HG03097 (cell line): ENCODE data around the gene ELOVL6.
"Not testable (repeated sequence)": the region's sequence is repeated elsewhere in the genome, so short reads cannot be mapped to it uniquely, and the experiment has no call there.

ENCODE experiments used
- ATAC-seq: cut with Tn5 transposase; IDR thresholded peaks from one replicate; pipeline ENCODE4 v1.9.1; 2021; ENCODE audit not compliant: unreplicated experiment, low FRiP score

ELOVL6 gene

DNA sequence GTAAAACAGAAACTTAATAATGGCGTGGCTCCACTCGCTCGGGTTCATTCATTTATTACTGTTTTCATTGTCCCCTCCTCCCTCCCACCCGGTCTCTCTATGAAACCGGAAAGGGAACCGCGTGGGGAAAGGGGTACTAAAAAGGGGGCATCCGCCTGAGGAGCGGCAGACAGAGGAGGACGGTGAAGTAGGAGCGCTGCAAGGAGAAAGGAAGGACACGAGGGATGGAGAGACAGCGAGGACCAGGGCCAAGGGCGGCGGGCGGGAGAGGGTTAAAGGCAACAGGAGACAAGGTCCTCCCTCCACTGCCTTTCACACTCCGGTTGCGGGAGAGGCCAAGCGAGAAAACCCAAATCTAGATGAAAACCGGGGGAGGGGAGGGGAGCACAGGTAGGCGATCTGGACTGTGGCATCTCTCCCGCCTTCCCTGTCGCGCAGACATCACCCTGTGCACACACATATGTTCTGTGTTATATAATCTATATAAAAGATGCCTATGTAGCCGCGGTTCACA is 829 bp downstream of the ELOVL6 start:
- no peak for ATAC-seq

DNA sequence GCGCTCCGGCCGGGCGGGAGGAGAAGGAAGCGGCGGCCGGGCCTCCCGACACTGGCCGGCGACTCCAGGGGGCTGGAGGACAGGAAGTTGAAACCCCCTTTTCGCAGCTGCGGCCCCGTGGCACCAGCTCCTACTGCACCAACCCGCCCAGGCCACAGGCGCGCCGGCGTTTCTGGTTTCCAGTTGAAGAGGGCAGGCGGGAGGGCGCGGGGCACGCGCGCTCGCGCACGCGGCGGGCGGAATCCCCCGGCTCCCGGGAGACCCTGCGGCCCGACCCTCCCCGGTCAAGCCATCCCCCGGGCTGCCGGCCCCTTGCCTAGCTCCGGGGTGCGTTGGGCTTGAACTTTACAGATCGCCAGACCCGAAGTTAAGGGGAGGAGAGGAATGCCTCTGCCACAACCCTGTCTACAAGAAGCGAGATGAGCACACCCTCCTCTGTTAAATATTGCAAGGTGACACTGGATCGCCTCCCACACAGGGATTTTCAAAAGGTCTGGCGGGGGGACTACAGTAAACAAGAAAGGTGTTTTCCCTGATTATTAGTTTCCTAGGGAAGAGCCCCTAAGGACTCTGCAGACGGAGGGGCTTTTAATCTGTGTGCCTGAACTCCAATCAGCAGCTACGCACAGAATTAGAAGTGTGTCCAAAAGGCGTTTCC is 1.4 kb downstream of the ELOVL6 start:
- peak; percentile 18 for ATAC-seq

DNA sequence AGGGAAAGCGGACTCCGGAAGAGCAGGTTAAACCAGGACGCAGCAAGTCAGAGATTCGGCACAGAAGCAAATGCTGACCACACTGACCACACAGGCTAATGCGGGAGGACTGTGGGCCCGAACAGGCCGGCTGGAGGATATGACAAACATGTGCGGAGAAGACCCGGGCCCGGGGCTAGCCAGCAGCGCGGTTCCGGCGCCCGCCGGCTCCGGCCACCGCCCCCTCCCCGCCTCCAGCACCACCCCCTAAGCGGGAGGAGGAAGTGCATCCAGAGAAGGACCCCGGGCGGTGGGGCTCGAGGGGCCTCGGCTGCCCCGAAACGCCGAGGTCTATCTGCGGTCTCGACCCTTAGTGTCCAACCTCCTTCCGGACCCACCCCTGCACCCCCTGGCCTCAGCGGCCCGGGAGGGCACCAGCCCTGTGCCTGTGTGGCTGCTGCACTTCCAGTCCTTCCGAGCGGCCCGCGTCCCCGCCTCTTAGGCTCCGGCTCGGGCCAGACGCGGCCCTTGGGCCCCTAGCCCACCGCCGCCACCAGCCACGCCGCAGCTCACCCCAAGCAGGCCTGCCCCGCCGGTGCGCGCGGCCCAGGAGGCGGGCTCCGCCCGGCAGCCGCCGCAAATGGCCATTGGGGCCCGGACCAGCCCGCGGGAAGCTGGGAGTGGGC is 2.1 kb downstream of the ELOVL6 start:
- ATAC-seq: peak; percentile 24

DNA sequence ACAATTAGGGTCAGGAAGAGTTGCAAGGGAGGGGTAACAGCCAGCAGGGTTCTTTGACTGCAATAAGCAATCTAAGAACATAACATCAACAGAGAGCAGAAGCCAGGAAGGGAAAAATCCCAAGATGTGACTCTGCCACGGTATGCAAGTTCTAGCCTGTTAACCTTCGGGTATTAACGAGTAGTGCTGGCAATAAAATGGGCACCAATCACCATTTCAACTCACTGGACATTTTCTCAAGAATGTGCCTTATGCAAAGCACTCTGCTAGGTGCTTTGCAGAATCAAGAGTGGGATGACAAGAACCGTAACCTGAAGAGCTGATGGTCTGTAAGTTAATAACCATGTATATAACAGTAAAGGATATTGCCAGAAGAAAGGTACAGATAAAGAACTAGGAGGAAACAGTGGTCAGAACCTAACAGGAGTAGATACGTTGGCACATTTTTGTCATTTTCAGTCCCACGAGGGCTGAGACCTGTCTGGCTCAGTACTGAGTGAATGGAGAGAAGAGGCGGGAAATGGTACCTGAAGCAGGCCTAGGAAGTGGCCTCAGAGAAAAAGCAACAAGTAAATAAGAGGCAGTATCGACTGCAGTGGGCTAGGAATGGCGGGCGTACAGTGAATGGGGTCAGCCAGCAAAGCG is 2.7 kb downstream of the ELOVL6 start:
- peak; percentile 9 for ATAC-seq

DNA sequence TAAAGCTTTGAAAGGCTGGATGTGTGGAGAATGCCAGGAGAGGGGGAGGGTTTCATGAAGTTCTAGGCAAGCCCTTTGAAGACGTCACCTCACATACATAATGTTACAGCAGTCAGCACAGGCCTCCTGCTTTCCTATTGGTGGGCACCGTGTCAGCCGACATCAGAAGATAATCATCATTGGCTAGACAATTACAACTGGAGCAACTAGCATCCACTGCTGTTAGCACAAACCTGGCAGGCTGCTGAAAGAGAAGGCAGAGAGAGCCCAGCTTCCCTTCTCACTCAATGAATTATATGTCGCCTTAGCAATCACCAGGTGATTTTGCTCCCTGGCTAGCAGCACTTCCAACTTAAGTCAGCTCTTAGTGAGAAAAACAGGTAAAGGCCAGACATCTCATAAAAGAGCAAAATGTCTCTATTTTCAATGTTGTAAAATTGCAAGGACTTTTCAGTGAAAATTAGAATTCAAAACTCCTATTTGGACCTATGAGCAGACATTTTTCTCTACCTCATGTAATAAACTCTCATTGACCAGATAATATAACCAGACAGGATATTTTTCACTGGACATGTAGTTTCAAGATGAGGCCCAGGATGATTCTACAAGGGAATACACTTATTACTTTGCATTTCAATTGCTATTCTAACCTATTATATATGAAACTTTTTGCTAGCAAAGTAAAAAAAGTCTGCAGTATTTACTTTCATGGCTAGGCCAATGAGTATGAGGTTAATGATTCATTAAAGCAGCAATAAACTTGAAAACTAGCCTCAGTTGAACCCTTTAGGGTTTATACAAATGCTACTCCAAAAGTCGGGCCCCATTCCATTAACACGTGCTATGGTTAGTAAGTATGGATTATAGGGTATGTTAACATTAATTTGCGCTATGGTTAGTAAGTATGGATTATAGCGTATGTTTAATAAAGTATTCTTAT is 4.3 kb downstream of the ELOVL6 start:
- ATAC-seq: peak; percentile 79

DNA sequence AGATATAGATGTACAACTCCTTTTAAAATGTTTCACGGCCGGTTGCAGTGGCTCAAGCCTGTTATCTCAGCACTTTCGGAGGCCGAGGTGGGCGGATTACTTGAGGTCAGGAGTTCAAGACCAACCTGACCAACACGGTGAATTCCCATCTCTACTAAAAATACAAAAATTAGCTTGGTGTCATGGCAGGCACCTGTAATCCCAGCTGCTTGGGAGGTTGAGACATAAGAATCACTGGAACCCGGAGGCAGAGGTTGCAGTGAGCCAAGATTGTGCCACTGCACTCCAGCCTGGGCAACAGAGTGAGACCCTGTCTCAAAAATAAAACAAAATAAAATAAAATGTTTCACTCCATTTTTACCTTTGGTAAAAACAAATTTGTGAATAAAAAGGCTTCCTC is 5.1 kb downstream of the ELOVL6 start:
- ATAC-seq: not testable (repeated sequence)

DNA sequence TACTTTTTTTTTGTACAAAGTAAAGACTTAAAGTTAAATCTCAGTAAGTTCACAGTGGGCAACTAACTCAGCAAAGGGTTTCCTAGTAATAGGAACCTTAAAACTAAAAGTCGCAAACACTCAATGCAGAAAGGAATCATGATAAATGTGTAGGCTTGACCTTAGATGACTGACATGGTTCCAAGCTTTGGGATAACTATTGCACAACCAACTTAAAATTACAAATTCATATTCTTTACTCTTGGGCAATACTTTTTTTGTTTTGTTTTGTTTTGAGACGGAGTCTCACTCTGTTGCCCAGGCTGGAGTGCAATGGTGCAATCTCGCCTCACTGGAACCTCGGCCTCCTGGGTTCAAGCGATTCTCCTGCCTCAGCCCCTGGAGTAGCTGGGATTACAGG is 8.2 kb downstream of the ELOVL6 start:
- ATAC-seq: no peak

DNA sequence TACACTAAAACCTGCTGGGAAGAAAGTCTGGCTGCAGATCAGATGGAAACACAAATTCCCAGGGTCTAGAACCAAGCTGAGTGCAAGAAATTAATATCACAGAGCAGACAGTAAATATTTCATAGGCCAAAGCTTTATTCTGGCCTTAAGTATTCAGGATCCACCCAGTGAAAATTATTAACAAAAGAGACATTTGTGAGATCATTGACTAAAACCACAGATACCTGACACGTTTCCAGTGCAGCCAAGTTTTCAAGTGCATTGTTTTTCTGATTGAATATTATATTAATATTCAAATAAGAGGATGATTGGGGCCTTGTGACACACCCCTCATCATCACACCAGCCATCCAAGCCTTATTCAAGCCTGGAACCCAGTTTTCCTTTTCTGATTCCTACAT is 10.3 kb downstream of the ELOVL6 start:
- ATAC-seq: no peak

DNA sequence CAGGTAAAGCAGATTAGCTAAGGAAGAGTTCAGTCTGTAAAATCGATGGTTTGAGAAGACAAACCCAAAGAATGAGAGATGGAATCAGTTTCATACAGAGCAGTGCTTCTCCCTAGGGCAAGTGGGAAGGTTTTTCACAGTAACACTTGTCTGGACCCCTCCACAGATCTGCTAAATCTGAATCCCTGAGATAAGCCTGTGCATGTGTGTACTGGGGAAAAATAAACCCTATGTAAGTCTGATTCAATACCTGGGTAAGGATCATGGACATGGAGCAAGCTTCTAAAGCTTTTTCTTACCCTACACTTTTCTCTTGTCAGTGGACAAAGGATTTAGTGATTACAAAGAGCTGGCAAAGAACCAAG is 13.6 kb downstream of the ELOVL6 start:
- ATAC-seq: no peak

DNA sequence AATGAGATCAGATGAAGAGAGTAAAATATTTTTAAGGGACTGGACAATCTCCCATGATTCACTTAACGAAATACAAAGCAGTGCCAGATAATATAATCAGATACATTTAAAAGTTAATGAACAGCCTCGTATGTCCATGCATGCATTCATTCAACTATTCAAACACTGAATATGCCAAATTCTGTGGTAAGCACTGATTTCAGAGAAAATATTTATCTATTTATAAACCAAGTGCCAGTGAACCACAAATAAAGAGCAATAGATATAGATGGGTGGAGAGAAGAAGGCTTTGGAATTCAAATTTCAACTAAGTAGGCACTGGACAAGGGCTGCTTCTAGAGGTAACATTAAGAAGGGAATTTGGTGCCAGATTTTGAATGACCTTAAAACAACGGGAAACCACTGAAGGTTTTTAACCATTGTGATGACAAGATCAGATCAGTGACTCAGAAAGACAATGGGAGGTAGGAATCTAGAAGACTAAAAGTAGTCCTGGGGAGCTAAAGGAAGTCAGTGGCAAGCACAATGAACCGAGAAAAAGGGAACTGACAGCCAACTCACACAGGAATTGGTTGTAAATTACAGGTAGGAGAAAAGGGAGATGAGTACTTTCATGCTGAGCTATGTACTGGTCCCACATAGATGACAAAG is 14.2 kb downstream of the ELOVL6 start:
- ATAC-seq: no peak

DNA sequence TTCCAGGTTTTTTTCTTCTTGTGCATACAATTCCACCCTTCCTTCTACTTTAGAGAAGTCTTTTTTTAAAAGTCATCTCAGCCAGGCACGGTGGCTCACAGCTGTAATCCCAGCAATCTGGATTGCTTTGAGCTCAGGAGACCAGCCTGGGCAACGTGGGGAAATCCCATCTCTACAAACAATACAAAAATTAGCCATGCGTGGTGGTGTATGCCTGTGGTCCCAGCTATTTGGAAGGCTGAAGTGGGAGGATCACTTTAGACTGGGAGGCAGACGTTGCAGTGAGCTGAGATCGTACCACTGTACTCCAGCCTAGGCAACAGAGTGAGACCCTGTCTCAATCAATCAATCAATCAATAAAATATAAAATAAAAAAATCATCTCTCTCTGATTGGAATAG is 14.8 kb downstream of the ELOVL6 start:
- no peak for ATAC-seq

DNA sequence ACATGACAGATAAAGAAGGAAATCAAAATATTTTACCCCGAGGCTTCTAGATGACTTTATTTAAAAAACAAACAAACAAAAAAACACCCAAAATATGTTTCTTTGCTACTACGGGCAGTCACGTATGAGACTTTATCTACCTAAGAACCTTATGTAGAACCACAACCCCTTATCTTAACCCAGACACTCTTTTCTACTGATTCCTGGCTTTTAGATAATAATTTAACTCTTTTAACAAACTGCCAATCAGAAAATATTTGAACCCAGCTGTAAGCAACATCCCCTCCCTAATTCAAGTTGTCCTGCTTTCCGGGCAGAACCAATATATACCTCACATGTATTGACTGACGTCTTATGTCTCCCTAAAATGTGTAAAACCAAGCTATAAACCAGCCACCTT is 15.4 kb downstream of the ELOVL6 start:
- no peak for ATAC-seq

DNA sequence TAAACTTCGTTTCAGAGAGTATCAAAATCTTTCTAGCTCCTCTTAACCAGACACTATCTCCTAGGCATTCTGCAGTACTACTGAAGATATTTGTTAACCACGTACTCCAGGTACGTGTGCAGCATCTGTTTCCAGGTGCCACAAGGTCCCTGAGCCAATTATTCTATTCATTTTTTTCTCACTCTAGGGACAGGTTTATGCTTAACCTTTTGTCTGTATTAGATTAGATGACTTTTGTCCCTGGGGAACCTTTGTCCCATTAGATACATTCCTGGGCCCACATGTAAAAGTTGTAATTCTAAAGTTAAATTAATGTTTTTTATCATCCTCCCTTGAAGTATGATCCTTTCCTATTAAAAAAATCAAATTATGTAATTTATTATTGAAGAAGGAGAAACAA is 16.5 kb downstream of the ELOVL6 start:
- no peak for ATAC-seq

DNA sequence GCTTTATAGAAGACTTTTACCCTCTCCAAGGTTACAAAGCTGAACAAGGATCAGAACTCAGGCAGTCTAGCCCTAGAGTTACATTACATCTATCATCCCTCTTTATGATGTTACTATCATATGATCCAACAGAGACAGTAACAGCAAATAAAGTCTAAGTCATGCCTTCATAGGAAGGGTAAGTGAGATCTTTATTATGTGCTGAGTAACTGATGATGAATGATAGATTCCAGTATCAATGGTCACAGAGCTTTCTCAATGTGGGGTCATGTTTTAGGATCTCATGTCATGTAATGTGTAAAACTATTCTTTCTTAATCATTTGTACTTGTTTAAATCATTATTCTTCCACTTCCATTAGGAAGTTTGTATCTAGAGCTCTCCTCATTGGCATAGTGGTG is 22.8 kb downstream of the ELOVL6 start:
- no peak for ATAC-seq

DNA sequence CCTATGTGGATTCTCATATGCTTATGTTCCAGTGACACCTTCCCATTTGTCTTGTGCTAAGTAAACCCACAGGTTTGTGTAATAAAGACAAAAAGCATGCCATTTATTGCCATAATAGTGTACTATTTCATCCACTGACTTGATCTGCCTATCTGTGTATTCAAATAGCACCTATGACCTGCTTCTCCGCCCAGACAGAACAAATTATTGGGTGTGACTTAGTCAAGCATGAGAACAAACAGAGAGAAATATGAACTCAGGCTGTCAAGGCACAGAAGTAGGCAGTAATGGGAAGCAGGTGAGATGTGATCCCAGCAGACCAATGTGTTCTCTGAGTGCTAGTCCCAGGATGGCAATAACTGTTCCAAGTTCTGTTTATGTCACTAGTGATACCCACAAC is 25.4 kb downstream of the ELOVL6 start:
- no peak for ATAC-seq

DNA sequence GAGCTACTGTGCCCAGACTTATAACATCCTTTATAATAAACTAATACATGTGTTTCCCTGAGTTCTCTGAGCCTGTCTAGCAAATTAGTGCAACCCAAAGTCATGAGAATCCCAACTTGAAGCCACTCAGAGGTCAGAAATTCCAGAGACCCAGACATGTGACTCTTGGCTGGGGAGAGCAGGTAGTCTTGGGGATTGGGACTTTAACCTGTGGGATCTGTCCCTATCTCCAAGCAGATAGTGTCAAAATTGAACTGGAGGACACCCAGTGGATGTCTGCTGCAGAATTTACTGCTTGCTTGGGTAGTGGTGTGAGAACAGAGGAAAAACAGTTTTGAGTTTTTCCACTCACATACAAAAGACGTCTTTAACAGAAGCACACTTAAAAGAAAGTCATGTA is 26.4 kb downstream of the ELOVL6 start:
- ATAC-seq: no peak

DNA sequence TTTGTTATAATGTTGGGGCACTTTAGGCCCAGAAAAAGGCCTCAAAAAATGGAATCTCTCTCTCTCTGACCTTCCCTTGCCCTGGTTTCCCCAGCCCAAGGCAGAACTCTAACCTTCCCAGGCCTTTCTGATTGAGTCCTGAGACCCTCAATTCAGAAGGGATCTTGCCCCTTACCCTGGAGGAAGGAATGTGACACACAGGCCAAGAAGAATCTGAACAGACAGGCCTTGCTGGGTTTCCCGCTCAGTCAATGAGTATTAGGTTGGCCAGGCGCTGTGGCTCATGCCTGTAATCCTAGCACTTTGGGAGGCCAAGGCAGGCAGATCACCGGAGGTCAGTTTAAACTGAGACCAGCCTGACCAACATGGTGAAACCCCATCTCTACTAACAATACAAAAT is 27.6 kb downstream of the ELOVL6 start:
- ATAC-seq: no peak

DNA sequence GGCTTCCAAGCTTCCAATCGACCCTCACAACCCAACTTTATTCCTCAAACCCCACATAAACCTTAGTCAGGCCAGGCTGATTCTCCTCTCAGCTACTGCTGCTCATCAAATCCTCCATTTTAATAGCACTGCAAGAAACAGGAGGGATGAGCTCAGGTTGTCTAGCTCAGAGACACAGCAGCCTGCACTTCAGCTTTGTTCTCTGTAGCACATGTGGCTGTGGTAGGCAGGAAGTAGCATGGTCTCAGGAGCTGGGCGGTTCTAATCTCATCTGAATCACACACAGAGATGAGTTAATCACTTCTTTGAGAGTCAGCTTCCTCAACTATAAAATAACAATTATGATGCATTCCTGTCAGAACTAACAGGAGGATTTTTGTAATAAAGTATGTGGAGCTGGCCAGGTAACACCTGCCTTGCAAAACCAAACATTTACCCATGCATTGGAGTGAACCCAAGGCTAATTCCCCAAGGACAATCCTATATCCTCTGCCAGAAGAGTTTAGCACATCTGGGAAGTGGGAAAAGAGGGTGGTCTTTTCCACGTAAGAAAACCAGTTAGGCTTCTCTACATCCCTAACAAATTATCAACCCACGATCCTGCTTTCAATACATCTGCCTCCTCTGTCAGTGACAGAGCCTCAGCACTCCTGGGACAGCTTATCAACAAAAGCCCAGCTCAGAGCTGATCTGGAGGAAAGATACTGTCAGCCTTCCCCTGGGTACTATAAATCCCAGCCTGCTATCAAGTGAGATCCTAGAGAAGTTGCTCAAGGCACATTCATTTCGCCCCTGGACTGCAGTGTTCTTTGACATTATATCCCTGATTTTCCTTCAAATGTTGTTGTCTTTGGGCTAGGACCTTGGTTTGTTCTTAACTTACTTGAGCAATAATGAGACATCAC is 32.8 kb downstream of the ELOVL6 start:
- ATAC-seq: peak; percentile 75

DNA sequence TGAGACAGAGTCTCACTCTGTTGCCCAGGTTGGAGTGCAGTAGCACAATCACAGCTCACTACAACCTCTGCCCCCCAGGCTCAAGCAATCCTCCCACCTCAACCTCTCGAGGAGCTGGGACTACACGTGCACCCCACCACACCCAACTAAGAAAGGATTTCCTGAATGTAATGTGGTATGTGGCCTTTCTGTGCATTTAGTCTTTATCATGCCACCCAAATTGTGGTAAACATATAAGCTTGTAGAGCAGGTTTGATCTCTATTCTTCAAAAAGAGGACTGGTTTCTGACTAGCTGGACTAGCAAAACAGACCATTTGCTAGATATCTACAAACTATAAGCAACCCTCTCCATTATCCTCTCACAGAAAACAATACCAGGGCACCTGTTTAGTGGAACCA is 33.6 kb downstream of the ELOVL6 start:
- no peak for ATAC-seq
